ENCODE results near the gene KIAA0586.

DNA sequence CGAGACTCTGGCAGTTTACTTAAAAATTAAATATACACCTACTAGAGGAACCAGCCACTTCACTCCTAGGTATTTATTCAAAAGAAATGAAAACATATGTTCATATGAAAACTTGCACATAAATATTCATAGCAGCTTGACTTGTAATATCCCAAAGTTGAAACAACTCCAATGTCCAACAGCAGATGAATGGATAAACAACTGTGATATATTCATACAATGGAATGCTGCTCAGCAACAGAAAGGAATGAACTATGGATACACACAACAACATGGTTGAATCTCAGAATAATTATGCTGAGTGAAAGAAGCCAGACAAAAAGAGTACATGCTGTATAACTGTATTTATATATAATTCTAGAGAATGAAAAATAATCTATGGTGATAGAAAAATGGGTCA, 156.9 kb downstream of the KIAA0586 start:
- TF ChIP-seq NFATC3 (CRISPR knock-in tag; IDR thresholded peaks at IDR 0.05) (no peak), DDIT3 (CRISPR knock-in tag; IDR thresholded peaks at IDR 0.05) (no peak), PRPF4 (IDR thresholded peaks at IDR 0.05; ENCODE audit: low read depth, low read length, poor library complexity, severe bottlenecking) (no peak), ZNF567 (CRISPR knock-in tag; IDR thresholded peaks at IDR 0.05; ENCODE audit: borderline replicate concordance) (no peak), NFYB (CRISPR knock-in tag; IDR thresholded peaks at IDR 0.05) (no peak), BHLHE40 (IDR thresholded peaks at IDR 0.05; ENCODE audit: low read length) (no peak), SAP130 (CRISPR knock-in tag; IDR thresholded peaks at IDR 0.05; ENCODE audit: low read depth) (no peak), POLR2AphosphoS2 (IDR thresholded peaks at IDR 0.05; ENCODE audit: low read depth, low read length) (no peak), ZBTB37 (CRISPR knock-in tag; IDR thresholded peaks at IDR 0.05) (no peak), DPF2 (CRISPR knock-in tag; IDR thresholded peaks at IDR 0.05; ENCODE audit: borderline replicate concordance, low read depth) (no peak)
- TF ChIP-seq, protein P1, sequence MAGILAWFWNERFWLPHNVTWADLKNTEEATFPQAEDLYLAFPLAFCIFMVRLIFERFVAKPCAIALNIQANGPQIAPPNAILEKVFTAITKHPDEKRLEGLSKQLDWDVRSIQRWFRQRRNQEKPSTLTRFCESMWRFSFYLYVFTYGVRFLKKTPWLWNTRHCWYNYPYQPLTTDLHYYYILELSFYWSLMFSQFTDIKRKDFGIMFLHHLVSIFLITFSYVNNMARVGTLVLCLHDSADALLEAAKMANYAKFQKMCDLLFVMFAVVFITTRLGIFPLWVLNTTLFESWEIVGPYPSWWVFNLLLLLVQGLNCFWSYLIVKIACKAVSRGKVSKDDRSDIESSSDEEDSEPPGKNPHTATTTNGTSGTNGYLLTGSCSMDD (CRISPR knock-in tag; IDR thresholded peaks at IDR 0.05) = no peak
- TF ChIP-seq, protein P2, sequence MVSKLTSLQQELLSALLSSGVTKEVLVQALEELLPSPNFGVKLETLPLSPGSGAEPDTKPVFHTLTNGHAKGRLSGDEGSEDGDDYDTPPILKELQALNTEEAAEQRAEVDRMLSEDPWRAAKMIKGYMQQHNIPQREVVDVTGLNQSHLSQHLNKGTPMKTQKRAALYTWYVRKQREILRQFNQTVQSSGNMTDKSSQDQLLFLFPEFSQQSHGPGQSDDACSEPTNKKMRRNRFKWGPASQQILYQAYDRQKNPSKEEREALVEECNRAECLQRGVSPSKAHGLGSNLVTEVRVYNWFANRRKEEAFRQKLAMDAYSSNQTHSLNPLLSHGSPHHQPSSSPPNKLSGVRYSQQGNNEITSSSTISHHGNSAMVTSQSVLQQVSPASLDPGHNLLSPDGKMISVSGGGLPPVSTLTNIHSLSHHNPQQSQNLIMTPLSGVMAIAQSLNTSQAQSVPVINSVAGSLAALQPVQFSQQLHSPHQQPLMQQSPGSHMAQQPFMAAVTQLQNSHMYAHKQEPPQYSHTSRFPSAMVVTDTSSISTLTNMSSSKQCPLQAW (CRISPR knock-in tag; IDR thresholded peaks at IDR 0.05) = no peak
- TF ChIP-seq, protein P3, sequence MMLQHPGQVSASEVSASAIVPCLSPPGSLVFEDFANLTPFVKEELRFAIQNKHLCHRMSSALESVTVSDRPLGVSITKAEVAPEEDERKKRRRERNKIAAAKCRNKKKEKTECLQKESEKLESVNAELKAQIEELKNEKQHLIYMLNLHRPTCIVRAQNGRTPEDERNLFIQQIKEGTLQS (CRISPR knock-in tag; IDR thresholded peaks at IDR 0.05) = no peak

Measured in HepG2 (cell line).